Right lobe of liver (tissue), 4 donors: ENCODE measurements around the gene WDR6.

Experiments used
- CTCF ChIP-seq, 4 donors: fragments of 200-600 bp in 3 of 4; fragments of 450-650 bp in 1 of 4; IDR thresholded peaks; one replicate each; pipeline versions ENCODE4 v1.5.1 to v1.8.0; 2016 to 2022; ENCODE audit warnings: antibody characterized with exemption in 4 of 4, mild to moderate bottlenecking in 2 of 4
- POLR2A ChIP-seq: fragments of 450-650 bp; IDR thresholded peaks from one replicate; pipeline ENCODE4 v1.6.1; 2017; ENCODE audit warnings: antibody characterized with exemption, mild to moderate bottlenecking
- donor health status: DM: no; HTN: no; CAD: no.
- donor health status: DM: no; HTN: no; CAD: no.
- donor health status: DM: no; HTN: yes; CAD: no.

DNA sequence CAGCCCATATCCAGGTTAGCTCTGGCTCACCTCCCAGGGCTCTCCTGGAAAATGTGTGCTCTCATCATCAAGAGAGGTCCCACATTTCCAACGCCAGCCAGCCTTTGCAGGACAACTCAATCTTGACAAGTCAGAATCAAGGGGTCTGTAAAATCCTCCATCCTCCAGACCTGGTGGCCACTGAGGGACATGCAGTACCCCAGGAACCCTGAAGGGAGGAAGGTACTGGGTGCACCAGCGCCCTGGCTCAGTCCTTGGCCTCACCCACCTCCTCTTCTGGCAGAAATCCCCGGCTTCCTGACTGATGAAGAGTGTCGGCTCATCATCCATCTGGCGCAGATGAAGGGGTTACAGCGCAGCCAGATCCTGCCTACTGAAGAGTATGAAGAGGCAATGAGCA lies 6.0 kb upstream of the WDR6 start:
- TF ChIP-seq POLR2A (no peak), CTCF (IDR thresholded peaks at IDR 0.05) (no peak)
